ENCODE measurements around the gene ZNF280A. TPM values are rescaled to one million over a fixed set of nuclear protein-coding genes. Genes with fewer than 3 reads are reported as not detected.

Gene ZNF280A
- total and polyA plus RNA-seq, 2 donors from 2014 or later, result not detected

DNA sequence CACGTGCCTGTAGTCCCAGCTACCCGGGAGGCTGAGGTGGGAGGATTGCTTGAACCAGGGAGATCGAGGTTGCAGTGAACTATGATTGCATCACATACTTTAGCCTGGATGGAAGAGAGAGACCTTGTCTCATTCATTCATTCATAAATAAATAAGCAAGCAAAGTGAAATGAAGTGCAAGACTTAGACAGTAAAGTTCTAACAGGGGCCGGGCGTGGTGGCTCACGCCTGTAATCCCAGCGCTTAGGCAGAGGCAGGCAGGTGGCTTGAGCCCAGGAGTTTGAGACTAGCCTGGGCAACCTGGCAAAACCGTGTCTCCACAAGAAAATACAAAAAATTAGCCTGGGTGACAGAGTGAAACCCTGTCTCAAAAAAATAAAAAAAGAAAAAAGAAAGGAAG is 1.6 kb upstream of the ZNF280A start:
- no peaks in the 10 kb centered on the region for H3K27me3 ChIP-seq (ENCODE audit: control insufficient read depth, insufficient read depth, low read length)
- TF ChIP-seq, protein P1, sequence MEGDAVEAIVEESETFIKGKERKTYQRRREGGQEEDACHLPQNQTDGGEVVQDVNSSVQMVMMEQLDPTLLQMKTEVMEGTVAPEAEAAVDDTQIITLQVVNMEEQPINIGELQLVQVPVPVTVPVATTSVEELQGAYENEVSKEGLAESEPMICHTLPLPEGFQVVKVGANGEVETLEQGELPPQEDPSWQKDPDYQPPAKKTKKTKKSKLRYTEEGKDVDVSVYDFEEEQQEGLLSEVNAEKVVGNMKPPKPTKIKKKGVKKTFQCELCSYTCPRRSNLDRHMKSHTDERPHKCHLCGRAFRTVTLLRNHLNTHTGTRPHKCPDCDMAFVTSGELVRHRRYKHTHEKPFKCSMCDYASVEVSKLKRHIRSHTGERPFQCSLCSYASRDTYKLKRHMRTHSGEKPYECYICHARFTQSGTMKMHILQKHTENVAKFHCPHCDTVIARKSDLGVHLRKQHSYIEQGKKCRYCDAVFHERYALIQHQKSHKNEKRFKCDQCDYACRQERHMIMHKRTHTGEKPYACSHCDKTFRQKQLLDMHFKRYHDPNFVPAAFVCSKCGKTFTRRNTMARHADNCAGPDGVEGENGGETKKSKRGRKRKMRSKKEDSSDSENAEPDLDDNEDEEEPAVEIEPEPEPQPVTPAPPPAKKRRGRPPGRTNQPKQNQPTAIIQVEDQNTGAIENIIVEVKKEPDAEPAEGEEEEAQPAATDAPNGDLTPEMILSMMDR (IDR thresholded peaks at IDR 0.05; ENCODE audit: borderline replicate concordance, extremely low read depth, insufficient read depth), result no peak
- no peaks in the 10 kb centered on the region for H3K36me3 ChIP-seq (ENCODE audit: control insufficient read depth in 2 of 3, insufficient read depth in 3 of 3, low read length in 3 of 3)
- intact Hi-C loops (cut with DNase I), result no loop called here
- H3K9me3 ChIP-seq (ENCODE audit: control insufficient read depth in 2 of 3, insufficient read depth in 1 of 3, low read length in 3 of 3), result no peaks in the 10 kb centered on the region
- FAIRE-seq, result no peak
- no peak overlapping the region for H3K27ac ChIP-seq (ENCODE audit: low read depth in 2 of 2, low read length in 2 of 2)
- H3K4me1 ChIP-seq (ENCODE audit: control insufficient read depth in 2 of 3, insufficient read depth in 2 of 3, low read depth in 1 of 3, low read length in 3 of 3), result no peaks in the 10 kb centered on the region
- H3K9ac ChIP-seq (ENCODE audit: low read length in 3 of 3), result no peak overlapping the region
- no peak for DNase-seq
- no peak overlapping the region for H3K4me3 ChIP-seq (ENCODE audit: low read length in 3 of 3)

DNA sequence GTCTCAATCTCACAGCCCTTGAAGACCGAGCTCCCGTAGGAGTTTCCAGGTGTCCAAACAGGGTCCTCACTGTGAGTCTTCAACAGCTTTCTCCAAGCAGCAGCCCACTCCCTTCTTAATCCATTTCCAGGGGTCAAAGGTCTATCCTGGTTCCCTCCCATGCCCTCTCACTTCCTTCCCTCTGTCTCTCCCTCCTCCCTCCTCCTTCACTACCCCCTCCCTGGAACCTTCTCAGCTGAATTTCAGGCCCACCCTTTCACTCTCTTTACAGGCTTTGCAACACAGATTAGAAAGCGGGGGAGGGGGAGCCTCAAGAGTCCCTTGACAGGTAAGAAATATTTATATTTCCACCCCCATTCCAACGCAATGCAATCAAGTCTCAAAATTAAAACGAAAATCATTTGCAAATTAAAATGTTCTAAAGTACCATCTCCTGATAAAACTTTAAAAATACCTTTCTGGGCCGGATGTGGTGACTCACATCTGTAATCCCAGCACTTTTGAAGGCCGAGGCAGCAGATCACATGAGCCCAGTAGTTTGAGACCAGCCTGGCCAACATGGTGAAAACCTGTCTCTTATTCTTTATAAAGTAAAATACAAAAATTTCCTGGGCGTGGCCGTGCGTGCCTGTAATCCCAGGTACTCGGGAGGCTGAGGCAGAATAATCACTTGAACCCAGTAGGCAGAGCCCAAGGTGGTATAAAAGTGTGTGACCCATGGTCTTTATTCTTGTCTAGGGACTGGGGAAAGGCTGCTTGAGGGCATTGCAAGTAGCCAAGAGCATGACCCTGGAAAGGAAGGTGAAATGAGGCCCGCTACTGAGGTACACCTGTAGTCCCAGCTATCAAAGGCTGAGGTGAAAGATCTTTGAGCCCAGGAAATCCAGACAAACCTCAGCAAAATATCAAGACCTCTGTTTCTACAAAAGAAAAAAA is 865 bp upstream of the ZNF280A start:
- FAIRE-seq, result no peak
- intact Hi-C loops (cut with DNase I), result no loop called here
- H3K27ac ChIP-seq (ENCODE audit: low read depth in 2 of 2, low read length in 2 of 2), result no peak overlapping the region
- DNase-seq, result no peak
- no peaks in the 10 kb centered on the region for H3K4me1 ChIP-seq (ENCODE audit: control insufficient read depth in 2 of 3, insufficient read depth in 2 of 3, low read depth in 1 of 3, low read length in 3 of 3)
- no peaks in the 10 kb centered on the region for H3K9me3 ChIP-seq (ENCODE audit: control insufficient read depth in 2 of 3, insufficient read depth in 1 of 3, low read length in 3 of 3)
- no peaks in the 10 kb centered on the region for H3K36me3 ChIP-seq (ENCODE audit: control insufficient read depth in 2 of 3, insufficient read depth in 3 of 3, low read length in 3 of 3)
- H3K9ac ChIP-seq (ENCODE audit: low read length in 3 of 3), result no peak overlapping the region
- no peak overlapping the region for H3K4me3 ChIP-seq (ENCODE audit: low read length in 3 of 3)
- H3K27me3 ChIP-seq (ENCODE audit: control insufficient read depth, insufficient read depth, low read length), result no peaks in the 10 kb centered on the region
- TF ChIP-seq, protein P1 (IDR thresholded peaks at IDR 0.05; ENCODE audit: borderline replicate concordance, extremely low read depth, insufficient read depth), result no peak

DNA sequence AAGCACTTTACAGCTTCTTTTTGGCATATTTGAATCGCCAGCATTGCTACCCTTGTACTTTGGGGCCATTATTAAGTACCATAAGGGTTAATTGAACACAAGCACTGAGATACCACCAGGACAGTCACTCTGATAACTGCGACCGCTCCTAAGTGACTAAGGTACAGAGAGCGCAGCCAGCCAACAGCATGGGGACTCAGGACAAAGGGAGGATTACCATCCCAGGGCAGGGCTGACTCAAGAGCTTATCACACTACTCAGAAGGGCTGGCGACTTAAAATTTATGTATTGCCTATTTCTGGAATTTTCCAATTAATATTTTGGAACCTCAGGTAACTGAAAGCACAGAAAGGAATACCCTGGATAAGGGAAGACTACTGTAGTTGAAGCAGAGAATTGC is 479 bp downstream of the ZNF280A start:
- H3K36me3 ChIP-seq (ENCODE audit: control insufficient read depth in 2 of 3, insufficient read depth in 3 of 3, low read length in 3 of 3), result no peaks in the 10 kb centered on the region
- intact Hi-C loops (cut with DNase I), result no loop called here
- TF ChIP-seq, protein P1 (IDR thresholded peaks at IDR 0.05; ENCODE audit: borderline replicate concordance, extremely low read depth, insufficient read depth), result no peak
- H3K27me3 ChIP-seq (ENCODE audit: control insufficient read depth, insufficient read depth, low read length), result no peaks in the 10 kb centered on the region
- H3K27ac ChIP-seq (ENCODE audit: low read depth in 2 of 2, low read length in 2 of 2), result no peak overlapping the region
- H3K9me3 ChIP-seq (ENCODE audit: control insufficient read depth in 2 of 3, insufficient read depth in 1 of 3, low read length in 3 of 3), result no peaks in the 10 kb centered on the region
- no peak for DNase-seq
- no peaks in the 10 kb centered on the region for H3K4me1 ChIP-seq (ENCODE audit: control insufficient read depth in 2 of 3, insufficient read depth in 2 of 3, low read depth in 1 of 3, low read length in 3 of 3)
- FAIRE-seq, result no peak
- no peak overlapping the region for H3K4me3 ChIP-seq (ENCODE audit: low read length in 3 of 3)
- no peak overlapping the region for H3K9ac ChIP-seq (ENCODE audit: low read length in 3 of 3)
